ENCODE measurements around the gene TMEM220. TPM values are rescaled to one million over a fixed set of nuclear protein-coding genes. Genes with fewer than 3 reads are reported as not detected.
A peak's percentile ranks its signal among the peaks of the same experiment; 100 is the strongest.
"Not testable (repeated sequence)": the region's sequence is repeated elsewhere in the genome, so short reads cannot be mapped to it uniquely, and the experiment has no call there.

Gene TMEM220
- polyA plus RNA-seq, 4 donors, result 8.4 to 11.0 (median 9.7) TPM

- DNase-seq (ENCODE audit: low read depth in 4 of 4, low spot score in 2 of 4), result no peak
Measured at GRCh38 chr17:10731408-10731879, 1.6 kb upstream of the TMEM220 start.

- DNase-seq (ENCODE audit: low read depth in 4 of 4, low spot score in 2 of 4), result not testable (repeated sequence)
Measured at GRCh38 chr17:10730247-10730646, 424 bp upstream of the TMEM220 start.

- DNase-seq (ENCODE audit: low read depth in 4 of 4, low spot score in 2 of 4), result no peak
Measured at GRCh38 chr17:10728331-10728892, 1.4 kb downstream of the TMEM220 start.

- DNase-seq (ENCODE audit: low read depth in 4 of 4, low spot score in 2 of 4), result no peak
Measured at GRCh38 chr17:10727192-10727591, 2.6 kb downstream of the TMEM220 start.

- DNase-seq (ENCODE audit: low read depth in 4 of 4, low spot score in 2 of 4), result no peak
Measured at GRCh38 chr17:10726196-10726595, 3.6 kb downstream of the TMEM220 start.

- no peak for DNase-seq (ENCODE audit: low read depth in 4 of 4, low spot score in 2 of 4)
Measured at GRCh38 chr17:10725262-10725661, 4.6 kb downstream of the TMEM220 start.

GRCh38 chr17:10724546-10725195 lies 5.2 kb downstream of the TMEM220 start:
- DNase-seq (ENCODE audit: low read depth in 4 of 4, low spot score in 2 of 4), result no peak

GRCh38 chr17:10718547-10718946 lies 11.3 kb downstream of the TMEM220 start:
- DNase-seq (ENCODE audit: low read depth in 4 of 4, low spot score in 2 of 4), result no peak

GRCh38 chr17:10716218-10716617 lies 13.6 kb downstream of the TMEM220 start:
- DNase-seq (ENCODE audit: low read depth in 4 of 4, low spot score in 2 of 4), result no peak

- no peak for DNase-seq (ENCODE audit: low read depth in 4 of 4, low spot score in 2 of 4)
Measured at GRCh38 chr17:10713318-10713717, 16.5 kb downstream of the TMEM220 start.

GRCh38 chr17:10705727-10706126 lies 24.1 kb downstream of the TMEM220 start:
- DNase-seq (ENCODE audit: low read depth in 4 of 4, low spot score in 2 of 4), result no peak

GRCh38 chr17:10702574-10702973 lies 27.2 kb downstream of the TMEM220 start:
- DNase-seq (ENCODE audit: low read depth in 4 of 4, low spot score in 2 of 4), result no peak

- DNase-seq (ENCODE audit: low read depth in 4 of 4, low spot score in 2 of 4), result no peak
Measured at GRCh38 chr17:10699856-10700255, 30.0 kb downstream of the TMEM220 start.

GRCh38 chr17:10698096-10698818 lies 31.6 kb downstream of the TMEM220 start:
- peak in 2 of 4 donors; percentile 5 to 6 for DNase-seq (ENCODE audit: low read depth in 4 of 4, low spot score in 2 of 4)

GRCh38 chr17:10697092-10698081 lies 32.4 kb downstream of the TMEM220 start, which contains the start of the genes ADPRM and SCO1:
Gene ADPRM, plus strand, starts transcription at chr17:10697594. Its CDS starts 7,333 bp downstream, at chr17:10704927.
Gene SCO1, minus strand, starts transcription at chr17:10697533. Its CDS starts 26 bp downstream, at chr17:10697507.
- peak; percentile 78 to 94 (median 86) for DNase-seq (ENCODE audit: low read depth in 4 of 4, low spot score in 2 of 4)

GRCh38 chr17:10695875-10696407 lies 33.9 kb downstream of the TMEM220 start:
- not testable (repeated sequence) for DNase-seq (ENCODE audit: low read depth in 4 of 4, low spot score in 2 of 4)

GRCh38 chr17:10687499-10687898 lies 42.3 kb downstream of the TMEM220 start:
- no peak for DNase-seq (ENCODE audit: low read depth in 4 of 4, low spot score in 2 of 4)

- no peak for DNase-seq (ENCODE audit: low read depth in 4 of 4, low spot score in 2 of 4)
Measured at GRCh38 chr17:10683853-10684252, 46.0 kb downstream of the TMEM220 start.

GRCh38 chr17:10681866-10682446 lies 47.9 kb downstream of the TMEM220 start:
- no peak for DNase-seq (ENCODE audit: low read depth in 4 of 4, low spot score in 2 of 4)

GRCh38 chr17:10674704-10675103 lies 55.1 kb downstream of the TMEM220 start:
- no peak for DNase-seq (ENCODE audit: low read depth in 4 of 4, low spot score in 2 of 4)

Data from left renal cortex interstitium (tissue), 4 donors.